Measurements from ENCODE around the gene SLU7.

GRCh38 chr5:160445751-160446150 is 26.9 kb upstream of the SLU7 start:
- TF ChIP-seq E2F1 (CRISPR knock-in tag; IDR thresholded peaks at IDR 0.05) (no peak), POLR2AphosphoS2 (IDR thresholded peaks at IDR 0.05; ENCODE audit: low read length) (no peak), CTCF (IDR thresholded peaks at IDR 0.05 in 2 of 3, conservative IDR thresholded peaks at IDR 0.05 in 1 of 3; ENCODE audit: insufficient read depth in 2 of 3, low read depth in 1 of 3, low read length in 3 of 3) (no peak), FOS (IDR thresholded peaks at IDR 0.05; ENCODE audit: extremely low read depth, insufficient read length) (no peak), ZNF274 (IDR thresholded peaks at IDR 0.05; ENCODE audit: borderline replicate concordance, low read depth, low read length) (no peak), ZBTB17 (CRISPR knock-in tag; IDR thresholded peaks at IDR 0.05) (no peak), TEAD4 (IDR thresholded peaks at IDR 0.05; ENCODE audit: low read length) (no peak), TEAD4 (CRISPR knock-in tag; IDR thresholded peaks at IDR 0.05; ENCODE audit: borderline replicate concordance) (no peak), EGR1 (conservative IDR thresholded peaks at IDR 0.05) (no peak), ZBTB1 (CRISPR knock-in tag; IDR thresholded peaks at IDR 0.05; ENCODE audit: borderline replicate concordance, low read depth) (no peak), FOXM1 (IDR thresholded peaks at IDR 0.05; ENCODE audit: low read depth) (no peak), FOXM1 (CRISPR knock-in tag; IDR thresholded peaks at IDR 0.05; ENCODE audit: low read depth) (no peak)
